GM21786 (cell line): ENCODE data around the gene FARP1.
A peak's percentile ranks its signal among the peaks of the same experiment; 100 is the strongest.

Experiments
- ATAC-seq: cut with Tn5 transposase; IDR thresholded peaks from one replicate; pipeline ENCODE4 v1.9.1; 2021; ENCODE audit not compliant: unreplicated experiment

FARP1 gene, protein sequence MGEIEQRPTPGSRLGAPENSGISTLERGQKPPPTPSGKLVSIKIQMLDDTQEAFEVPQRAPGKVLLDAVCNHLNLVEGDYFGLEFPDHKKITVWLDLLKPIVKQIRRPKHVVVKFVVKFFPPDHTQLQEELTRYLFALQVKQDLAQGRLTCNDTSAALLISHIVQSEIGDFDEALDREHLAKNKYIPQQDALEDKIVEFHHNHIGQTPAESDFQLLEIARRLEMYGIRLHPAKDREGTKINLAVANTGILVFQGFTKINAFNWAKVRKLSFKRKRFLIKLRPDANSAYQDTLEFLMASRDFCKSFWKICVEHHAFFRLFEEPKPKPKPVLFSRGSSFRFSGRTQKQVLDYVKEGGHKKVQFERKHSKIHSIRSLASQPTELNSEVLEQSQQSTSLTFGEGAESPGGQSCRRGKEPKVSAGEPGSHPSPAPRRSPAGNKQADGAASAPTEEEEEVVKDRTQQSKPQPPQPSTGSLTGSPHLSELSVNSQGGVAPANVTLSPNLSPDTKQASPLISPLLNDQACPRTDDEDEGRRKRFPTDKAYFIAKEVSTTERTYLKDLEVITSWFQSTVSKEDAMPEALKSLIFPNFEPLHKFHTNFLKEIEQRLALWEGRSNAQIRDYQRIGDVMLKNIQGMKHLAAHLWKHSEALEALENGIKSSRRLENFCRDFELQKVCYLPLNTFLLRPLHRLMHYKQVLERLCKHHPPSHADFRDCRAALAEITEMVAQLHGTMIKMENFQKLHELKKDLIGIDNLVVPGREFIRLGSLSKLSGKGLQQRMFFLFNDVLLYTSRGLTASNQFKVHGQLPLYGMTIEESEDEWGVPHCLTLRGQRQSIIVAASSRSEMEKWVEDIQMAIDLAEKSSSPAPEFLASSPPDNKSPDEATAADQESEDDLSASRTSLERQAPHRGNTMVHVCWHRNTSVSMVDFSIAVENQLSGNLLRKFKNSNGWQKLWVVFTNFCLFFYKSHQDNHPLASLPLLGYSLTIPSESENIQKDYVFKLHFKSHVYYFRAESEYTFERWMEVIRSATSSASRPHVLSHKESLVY

GRCh38 chr13:98142380-98143156 lies at the start of gene FARP1:
FARP1 (plus strand) TSS chr13:98143094; CDS start chr13:98213243, 70,149 bp downstream.
- peak; percentile 74 for ATAC-seq

- ATAC-seq: no peak
These were observed 48.1 kb upstream of the FARP1 start for GRCh38 chr13:98094678-98095266.

DNA sequence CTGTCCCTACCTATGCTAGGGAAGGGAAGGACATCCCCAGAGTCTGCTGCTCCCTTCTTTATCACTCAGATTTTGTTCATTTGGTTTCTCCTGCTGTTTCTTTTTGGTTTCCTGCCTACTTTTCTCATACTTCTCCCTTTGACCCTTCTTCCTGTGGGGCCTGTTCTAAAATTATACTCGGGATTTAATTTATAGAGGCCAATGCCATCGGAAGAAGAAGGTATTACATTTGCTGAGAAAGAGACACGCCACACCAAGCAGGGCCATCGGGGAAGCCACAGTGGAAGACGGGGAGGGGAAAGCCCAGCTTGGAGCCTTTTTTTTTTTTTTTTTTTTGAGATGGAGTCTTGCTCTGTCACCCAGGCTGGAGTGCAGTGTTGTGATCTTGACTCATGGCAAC lies 46.8 kb upstream of the FARP1 start:
- no peak for ATAC-seq

DNA sequence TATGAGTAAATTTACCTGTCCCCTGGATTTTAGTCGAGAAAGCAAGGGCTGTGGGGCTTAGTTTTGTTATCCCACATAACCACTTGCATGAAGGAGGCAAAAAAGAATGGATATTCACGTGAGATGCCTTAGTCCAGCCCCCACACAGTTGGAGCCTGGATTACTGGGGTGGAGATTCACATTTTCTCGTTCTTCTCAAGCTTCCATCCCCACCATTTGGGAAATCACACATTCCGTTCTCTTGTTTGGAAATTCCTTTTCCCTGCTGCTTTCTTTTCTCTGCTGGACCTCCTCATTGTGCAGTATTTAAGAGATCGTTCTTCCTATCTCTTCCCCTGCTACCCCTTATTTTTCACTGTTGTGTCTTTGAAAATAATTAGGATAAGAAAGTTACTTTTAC lies 45.1 kb upstream of the FARP1 start:
- ATAC-seq: no peak

- ATAC-seq: no peak
These were observed 44.4 kb upstream of the FARP1 start for GRCh38 chr13:98098516-98098915.

- ATAC-seq: no peak
These were observed 43.3 kb upstream of the FARP1 start for GRCh38 chr13:98099627-98100026.

DNA sequence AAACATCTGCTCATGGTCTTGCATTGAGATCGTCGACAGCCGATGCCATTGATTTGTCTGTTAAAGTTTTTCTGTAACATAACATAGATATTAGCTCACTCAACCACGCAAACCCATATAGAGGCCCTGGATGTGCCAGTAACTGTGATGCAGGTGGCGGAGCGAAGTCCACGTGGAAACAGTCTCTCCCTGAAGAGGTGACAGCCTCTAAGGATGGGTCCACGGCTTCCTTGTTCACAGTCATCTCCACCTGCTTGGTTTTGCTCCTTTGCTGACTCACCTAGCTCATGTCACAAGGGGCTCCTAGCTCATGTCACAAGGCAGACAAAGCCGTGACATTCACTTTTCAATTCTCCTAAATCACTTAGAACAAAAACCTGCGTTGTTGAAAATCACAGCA lies 42.4 kb upstream of the FARP1 start:
- ATAC-seq: no peak

- ATAC-seq: no peak
These were observed 39.4 kb upstream of the FARP1 start for GRCh38 chr13:98103531-98103930.

DNA sequence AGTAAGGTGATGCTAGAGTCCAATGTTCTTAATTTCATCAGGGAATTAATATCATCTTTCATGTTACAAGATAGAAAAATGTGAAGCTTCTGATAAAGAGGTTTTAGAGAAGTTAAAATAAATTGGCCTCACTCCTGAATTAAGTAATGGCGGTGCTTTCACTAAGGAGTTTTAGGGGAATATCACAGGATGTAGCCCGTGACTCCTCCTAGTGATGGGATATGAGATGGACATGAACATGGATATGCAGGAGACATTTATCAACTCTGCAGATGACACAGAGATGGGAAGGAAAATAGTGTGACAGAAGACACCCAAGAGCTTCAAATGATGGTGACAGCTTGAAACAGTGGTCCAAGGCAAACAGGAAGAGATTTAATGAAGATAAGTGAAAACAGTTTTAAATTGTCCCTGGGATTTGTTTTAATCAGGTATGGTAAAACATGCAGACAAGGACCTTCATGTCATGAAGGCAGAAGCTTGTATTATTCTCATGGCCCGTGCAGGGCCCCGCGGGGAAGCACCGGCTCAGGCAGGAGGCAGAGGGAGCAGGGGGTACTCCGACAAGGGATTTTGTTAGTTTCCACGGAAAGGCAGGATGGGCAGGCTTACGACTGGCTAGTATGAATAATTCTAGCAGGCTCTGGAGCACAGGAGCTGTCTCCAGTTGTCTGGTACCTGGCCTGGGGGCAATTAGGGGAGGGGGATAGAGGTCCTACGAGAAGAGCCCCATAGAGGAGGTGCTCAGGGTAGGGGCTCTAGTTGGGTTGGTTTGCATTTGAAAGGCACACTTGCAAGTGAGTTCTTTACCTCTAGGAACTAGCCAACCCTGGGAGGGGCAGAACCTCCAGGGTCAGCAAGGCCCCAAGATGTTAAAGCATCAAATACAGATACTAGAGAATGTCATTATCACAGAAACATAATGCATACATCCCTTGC lies 38.7 kb upstream of the FARP1 start:
- no peak for ATAC-seq

DNA sequence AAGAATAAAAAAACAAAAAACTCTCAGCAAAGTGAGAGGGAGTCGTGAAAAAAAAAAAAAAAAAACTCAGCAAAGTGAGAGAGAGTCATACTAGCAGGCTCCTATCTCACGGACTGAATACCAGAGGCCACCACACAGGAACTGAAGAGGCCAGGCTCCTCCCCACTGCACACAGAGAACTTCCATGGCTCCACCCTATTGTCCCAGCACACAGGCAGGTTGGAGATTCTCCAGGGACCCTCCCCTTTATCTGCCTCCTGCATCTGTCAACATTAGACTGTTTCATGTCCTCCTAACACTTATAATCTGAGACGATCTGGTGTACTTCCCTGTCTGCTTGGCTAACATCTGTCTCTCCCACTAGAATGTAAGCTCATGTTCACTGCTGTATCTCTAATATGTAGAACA lies 37.0 kb upstream of the FARP1 start:
- ATAC-seq: no peak

DNA sequence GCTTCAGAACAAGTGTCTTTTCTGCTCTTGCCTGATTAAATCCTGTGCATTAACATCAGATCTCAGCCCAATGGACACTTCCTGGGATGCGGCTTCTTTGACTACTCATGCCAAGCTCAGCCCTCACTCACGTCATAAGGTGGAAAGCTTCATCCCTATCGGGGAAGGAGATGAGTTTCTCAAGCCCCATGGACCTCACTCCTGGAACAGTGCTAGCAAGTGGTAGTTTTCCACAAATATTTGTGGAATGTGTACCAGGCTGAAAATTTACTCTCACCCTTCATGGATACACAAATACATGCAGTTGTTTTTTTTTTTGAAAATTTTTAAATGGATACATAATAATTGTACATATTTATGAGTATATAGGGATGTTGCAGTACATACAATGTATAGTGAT lies 34.6 kb upstream of the FARP1 start:
- no peak for ATAC-seq

DNA sequence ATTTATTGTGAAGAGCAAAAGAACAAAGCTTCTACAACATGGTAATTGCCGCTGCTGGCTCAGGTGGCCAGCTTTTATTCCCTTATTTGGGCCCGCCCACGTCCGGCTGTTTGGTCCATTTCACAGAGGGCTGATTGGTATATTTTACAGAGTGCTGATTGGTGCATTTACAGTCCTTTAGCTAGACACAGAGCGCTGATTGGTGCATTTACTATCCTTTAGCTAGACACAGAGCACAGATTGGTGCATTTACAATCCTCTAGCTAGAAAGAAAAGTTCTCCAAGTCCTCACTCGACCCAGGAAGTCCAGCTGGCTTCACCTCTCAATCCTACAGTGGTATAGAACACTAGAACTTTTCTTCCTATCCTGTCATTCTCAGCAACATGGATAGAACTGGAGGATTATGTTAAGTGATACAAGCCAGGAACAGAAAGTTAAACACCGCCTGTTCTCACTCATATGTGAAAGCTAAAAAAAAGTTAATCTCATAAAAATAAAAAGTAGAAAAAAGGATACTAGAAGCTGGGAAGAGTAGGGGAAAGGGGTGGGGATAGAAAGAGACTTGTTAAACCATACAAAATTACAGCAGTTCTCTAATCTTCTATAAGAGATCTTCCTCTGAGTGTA lies 33.6 kb upstream of the FARP1 start:
- no peak for ATAC-seq

DNA sequence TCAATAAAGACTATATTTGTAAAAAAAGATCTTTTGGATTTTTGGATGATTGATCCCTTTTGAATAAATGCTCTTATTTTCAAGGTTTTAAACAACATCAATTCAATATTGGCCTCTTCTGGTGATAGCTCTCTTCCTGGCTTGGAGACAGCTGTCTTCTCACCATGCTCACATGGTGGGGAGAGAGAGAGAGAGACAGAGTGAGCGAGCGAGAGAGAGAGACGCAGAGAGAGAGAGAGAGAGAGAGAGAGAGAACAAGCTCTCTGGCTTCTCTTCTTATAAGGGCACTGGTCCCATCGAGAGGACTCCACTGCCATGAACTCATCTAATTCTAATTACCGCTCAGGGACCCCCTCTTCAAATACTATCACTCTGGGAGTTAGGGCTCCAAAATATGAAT lies 32.1 kb upstream of the FARP1 start:
- ATAC-seq: no peak

DNA sequence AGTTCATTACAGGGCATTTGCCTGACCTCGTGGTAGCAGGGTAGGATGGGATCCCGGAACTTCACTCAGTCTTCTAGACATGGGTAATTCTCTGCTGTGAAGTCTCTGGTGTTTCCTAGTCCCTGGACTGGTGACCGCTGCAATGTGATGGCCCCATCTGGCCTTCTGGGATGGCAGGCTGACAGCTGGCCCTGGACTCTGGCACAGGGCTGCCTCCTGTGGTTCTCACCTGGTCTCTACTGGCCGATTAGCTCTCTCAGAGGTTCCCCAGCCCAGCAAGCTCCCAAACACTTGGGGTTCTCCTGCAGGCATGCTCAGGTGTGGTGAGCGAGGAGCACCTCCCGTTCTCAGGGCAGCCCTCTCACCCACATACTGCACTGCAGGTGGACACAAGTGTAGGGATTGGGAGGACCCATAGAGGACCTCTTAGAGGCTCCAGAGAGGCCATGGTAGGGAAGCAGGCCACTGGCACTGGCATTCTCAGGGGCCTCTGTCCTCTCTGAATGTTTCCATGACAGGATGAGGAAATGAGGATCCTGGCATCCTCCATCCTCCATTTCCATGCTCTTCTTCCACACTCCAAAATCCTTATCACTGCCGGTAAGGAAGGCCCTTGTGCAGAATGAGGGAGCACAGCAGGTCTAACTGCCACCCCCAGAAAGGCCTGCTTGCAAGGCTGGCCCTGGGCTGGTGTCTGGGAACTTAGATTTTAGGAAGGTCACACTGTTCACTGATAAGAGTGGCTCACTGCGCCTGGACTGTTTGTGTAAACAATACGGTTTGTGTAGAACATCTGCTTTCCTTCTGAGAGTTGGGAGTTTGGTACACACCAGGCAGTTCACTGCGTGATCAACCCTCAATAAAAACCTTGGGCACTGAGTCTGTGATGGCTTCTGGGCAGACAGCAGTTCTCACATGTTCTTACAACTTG lies 31.5 kb upstream of the FARP1 start:
- no peak for ATAC-seq

DNA sequence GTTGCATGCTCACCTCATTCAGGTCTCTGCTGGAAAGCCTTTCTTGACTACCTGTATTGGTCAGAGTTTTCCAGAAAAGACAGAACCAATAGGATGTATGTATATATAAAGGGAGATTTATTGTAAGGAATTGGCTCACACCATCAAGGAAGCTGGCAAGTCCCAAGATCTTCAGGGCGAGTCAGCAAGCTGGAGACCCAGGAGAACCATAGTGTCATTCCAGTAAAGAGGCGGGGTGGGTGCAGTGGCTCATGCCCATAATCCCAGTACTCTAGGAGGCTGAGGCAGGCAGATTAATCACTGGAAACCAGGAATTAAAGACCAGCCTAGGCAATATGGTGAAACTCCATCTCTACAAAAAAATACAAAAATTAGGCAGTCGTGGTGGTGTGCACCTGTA lies 30.4 kb upstream of the FARP1 start:
- ATAC-seq: no peak

GRCh38 chr13:98118865-98119264 lies 24.0 kb upstream of the FARP1 start:
- no peak for ATAC-seq

DNA sequence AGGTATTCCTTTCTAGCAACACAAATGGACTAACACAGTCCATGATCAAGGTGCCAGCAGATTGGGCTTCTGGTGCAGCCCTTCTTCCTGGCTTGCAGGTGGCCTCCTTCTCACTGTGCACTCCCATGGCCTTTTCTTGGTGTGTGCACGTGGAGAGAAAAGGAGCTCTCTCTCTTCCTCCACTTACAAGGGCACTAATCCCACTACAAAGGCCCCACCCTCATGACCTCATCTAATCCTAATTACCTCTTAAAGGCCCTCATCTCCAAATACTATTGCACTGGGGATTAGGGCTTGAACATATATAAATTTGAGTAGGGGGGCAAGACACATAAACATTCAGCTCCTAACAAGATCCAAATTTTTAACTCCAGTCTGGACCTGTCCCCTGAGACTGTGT lies 19.7 kb upstream of the FARP1 start:
- no peak for ATAC-seq
